Glutamatergic neuron (in vitro differentiated cells): ENCODE results near the gene CMSS1. TPM values are rescaled to one million over a fixed set of nuclear protein-coding genes. Genes with fewer than 3 reads are reported as not detected.

Source experiments
- DNase-seq: peaks from one replicate; pipeline ENCODE4 v3.0.0; 2022
- H3K27ac Mint-ChIP-seq: one replicate; pipeline ENCODE4 v1.8.0; 2020; ENCODE audit warnings: mild to moderate bottlenecking, mixed read lengths, inconsistent platforms; ENCODE audit not compliant: unreplicated experiment
- H3K27me3 Mint-ChIP-seq: one replicate; pipeline ENCODE4 v1.8.0; 2020; ENCODE audit warnings: mild to moderate bottlenecking, moderate library complexity, mixed read lengths, inconsistent platforms; ENCODE audit not compliant: unreplicated experiment
- H3K36me3 Mint-ChIP-seq: one replicate; pipeline ENCODE4 v1.8.0; 2020; ENCODE audit warnings: mild to moderate bottlenecking, mixed read lengths, inconsistent platforms; ENCODE audit not compliant: unreplicated experiment
- H3K4me1 Mint-ChIP-seq: one replicate; pipeline ENCODE4 v1.8.0; 2020; ENCODE audit warnings: mild to moderate bottlenecking, low read depth, mixed read lengths, inconsistent platforms; ENCODE audit not compliant: unreplicated experiment
- H3K4me3 Mint-ChIP-seq: one replicate; pipeline ENCODE4 v1.8.0; 2020; ENCODE audit warnings: mild to moderate bottlenecking, mixed read lengths, inconsistent platforms; ENCODE audit not compliant: unreplicated experiment
- H3K9me3 Mint-ChIP-seq: one replicate; pipeline ENCODE4 v1.8.0; 2020; ENCODE audit warnings: mild to moderate bottlenecking, moderate library complexity, mixed read lengths, inconsistent platforms; ENCODE audit not compliant: unreplicated experiment
- total RNA-seq: library from RNA; stranded (reverse); fragmentation: NEBNext Ultra II Directional; extraction: Animal tissue kit (Norgen Biotek cat#: 25700); gene quantifications from one replicate; pipeline ENCODE4 v1.2.1, GENCODE V29; 2021; ENCODE audit not compliant: unreplicated experiment
- TF ChIP-seq, protein P1 (sequence below): fragments of 200-600 bp; sonication (generic); IDR thresholded peaks from one replicate; pipeline ENCODE4 v1.5.0; 2021; ENCODE audit not compliant: partially characterized antibody, unreplicated experiment

Gene CMSS1
- total RNA-seq, 1 donor from 2014 or later, result 37.8 TPM

DNA sequence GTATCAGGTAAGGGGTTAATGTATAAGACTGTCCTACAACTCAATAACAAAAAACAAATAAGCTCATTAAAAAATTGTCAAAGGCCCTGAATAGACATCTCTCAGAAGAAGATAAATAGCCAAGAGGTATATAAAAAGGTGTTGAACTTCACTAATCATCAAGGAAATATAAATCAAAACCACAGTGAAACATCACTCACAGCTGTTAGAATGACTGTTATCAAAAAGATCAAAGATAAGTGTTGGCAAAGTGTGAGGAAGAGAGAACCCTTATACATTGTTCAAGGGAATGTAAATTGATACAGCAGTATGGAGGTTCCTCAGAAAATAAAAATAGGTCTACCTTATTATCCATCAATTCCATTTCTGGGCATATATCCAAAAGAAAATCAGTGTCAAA is 201.1 kb downstream of the CMSS1 start:
- Mint-ChIP-seq H3K4me3 (no peak overlapping the region), H3K9me3 (no peaks in the 10 kb centered on the region), H3K27me3 (no peaks in the 10 kb centered on the region), H3K27ac (no peak overlapping the region), H3K36me3 (peaks cover 6% of the 10 kb centered on the region), H3K4me1 (peaks cover 2% of the 10 kb centered on the region)
- TF ChIP-seq, protein P1, sequence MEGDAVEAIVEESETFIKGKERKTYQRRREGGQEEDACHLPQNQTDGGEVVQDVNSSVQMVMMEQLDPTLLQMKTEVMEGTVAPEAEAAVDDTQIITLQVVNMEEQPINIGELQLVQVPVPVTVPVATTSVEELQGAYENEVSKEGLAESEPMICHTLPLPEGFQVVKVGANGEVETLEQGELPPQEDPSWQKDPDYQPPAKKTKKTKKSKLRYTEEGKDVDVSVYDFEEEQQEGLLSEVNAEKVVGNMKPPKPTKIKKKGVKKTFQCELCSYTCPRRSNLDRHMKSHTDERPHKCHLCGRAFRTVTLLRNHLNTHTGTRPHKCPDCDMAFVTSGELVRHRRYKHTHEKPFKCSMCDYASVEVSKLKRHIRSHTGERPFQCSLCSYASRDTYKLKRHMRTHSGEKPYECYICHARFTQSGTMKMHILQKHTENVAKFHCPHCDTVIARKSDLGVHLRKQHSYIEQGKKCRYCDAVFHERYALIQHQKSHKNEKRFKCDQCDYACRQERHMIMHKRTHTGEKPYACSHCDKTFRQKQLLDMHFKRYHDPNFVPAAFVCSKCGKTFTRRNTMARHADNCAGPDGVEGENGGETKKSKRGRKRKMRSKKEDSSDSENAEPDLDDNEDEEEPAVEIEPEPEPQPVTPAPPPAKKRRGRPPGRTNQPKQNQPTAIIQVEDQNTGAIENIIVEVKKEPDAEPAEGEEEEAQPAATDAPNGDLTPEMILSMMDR, result no peak
- no peak for DNase-seq

DNA sequence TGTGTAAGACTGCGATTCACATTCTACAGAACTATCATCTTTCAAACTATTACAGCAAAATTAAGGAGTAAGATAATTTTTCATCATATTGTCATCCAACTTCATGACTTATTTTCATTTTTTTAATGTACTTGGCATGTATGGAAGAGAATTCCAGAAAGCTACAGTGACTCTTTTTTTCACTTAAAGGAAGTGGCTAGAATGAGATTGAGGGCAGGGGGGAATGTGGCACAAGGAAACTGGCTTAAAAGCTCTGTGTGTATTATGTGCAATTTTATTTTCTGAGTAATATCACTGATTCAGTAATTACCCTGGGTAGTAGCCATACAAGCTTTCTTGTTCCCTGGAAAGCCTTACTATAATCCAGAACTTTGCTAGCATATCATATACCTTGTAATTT is 202.1 kb downstream of the CMSS1 start:
- no peaks in the 10 kb centered on the region for H3K9me3 Mint-ChIP-seq
- H3K36me3 Mint-ChIP-seq, result peaks cover 6% of the 10 kb centered on the region
- TF ChIP-seq, protein P1, result no peak
- H3K27me3 Mint-ChIP-seq, result no peaks in the 10 kb centered on the region
- no peak overlapping the region for H3K27ac Mint-ChIP-seq
- peaks cover 2% of the 10 kb centered on the region for H3K4me1 Mint-ChIP-seq
- no peak overlapping the region for H3K4me3 Mint-ChIP-seq
- DNase-seq, result no peak

DNA sequence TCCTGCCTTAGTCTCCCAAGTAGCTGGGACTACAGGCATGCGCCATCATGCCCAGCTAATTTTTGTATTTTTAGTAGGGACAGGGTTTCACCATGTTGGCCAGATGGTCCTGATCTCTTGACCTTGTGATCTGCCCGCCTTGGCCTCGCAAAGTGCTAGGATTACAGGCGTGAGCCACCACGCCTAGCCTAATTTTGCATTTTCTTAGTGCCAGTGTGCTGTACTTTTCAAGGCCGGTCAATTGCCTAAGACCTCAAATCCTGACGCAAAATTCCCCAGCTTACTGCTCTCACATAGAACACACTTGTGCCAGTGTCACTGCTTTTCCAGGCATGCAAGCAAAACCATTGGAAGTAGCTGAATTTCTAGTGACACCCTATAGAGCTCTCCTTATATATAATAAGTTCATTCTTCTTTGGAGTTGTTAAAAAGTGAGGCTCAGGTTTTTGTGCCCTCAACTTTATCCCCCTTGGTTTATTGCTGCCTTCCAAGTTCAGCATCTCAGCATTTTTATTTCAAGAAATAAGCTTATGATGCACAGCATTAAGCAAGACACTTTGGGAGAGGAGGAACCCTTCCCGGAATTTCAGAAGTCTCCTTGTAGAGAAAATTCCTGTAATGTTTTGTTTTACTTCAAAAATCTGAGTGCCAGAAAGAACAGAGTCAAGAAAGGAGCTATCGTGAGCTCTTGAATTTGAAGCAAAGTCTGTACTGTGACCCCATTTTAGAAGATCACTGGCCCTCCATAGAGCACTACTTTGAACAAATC is 203.4 kb downstream of the CMSS1 start:
- H3K36me3 Mint-ChIP-seq, result no peaks in the 10 kb centered on the region
- TF ChIP-seq, protein P1, result no peak
- H3K27me3 Mint-ChIP-seq, result no peaks in the 10 kb centered on the region
- H3K9me3 Mint-ChIP-seq, result no peaks in the 10 kb centered on the region
- DNase-seq, result no peak
- H3K4me3 Mint-ChIP-seq, result no peak overlapping the region
- peaks cover 2% of the 10 kb centered on the region for H3K4me1 Mint-ChIP-seq
- H3K27ac Mint-ChIP-seq, result no peak overlapping the region

DNA sequence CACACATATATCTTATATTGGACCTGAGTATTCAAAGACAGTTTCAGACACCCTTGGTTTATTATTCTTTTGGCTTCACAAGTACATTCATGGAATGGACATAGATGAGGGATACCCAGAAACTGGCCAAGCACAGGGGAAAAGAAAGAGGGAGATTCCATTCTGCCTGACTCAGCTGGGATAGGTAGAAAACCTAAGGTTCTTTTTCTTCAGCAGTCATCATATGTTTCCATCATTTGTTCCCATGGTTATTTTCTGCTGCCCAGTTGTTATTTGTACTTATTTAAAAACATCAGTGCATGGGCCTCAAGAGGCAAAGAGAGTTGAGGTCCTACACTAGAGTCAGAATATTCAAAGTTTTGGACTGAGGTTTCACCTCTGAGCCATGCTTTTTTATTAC is 204.8 kb downstream of the CMSS1 start:
- H3K36me3 Mint-ChIP-seq, result no peaks in the 10 kb centered on the region
- no peaks in the 10 kb centered on the region for H3K27me3 Mint-ChIP-seq
- H3K27ac Mint-ChIP-seq, result no peak overlapping the region
- no peaks in the 10 kb centered on the region for H3K9me3 Mint-ChIP-seq
- no peak for DNase-seq
- TF ChIP-seq, protein P1, result no peak
- peaks cover 2% of the 10 kb centered on the region for H3K4me1 Mint-ChIP-seq
- no peak overlapping the region for H3K4me3 Mint-ChIP-seq

DNA sequence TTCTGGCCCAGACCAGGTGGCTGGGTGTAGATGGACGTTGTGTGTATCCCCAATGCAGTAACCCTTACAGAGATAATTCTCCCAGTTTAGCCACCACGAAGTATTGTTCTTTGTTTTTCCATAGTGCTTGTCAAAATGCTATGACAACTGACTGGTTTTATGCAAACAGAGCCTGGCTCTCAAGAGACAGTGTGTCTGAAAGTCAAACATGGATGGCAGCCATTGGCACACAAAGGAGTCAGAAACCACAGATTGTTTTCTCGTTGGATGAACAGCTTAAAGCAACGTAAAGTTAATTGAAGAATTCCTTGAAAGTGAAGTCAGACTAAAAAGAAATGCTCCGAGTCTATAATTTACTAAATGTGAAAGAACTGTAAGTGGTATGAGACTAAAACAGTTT is 205.5 kb downstream of the CMSS1 start:
- Mint-ChIP-seq H3K9me3 (no peaks in the 10 kb centered on the region), H3K4me1 (peaks cover 2% of the 10 kb centered on the region), H3K36me3 (no peaks in the 10 kb centered on the region), H3K4me3 (no peak overlapping the region), H3K27me3 (no peaks in the 10 kb centered on the region), H3K27ac (no peak overlapping the region)
- TF ChIP-seq, protein P1, result no peak
- DNase-seq, result no peak
